HEK293 (cell line): Measurements from ENCODE around the gene CCNI.

Experiments
- CTCF ChIA-PET: fragments of 350-600 bp; formaldehyde crosslinking; extraction: SDS; loops from one replicate; lab custom pipeline; 2021; ENCODE audit warnings: antibody characterized with exemption; lab: Yijun Ruan, JAX
- POLR2A ChIA-PET: fragments of 300-600 bp; formaldehyde crosslinking; extraction: SDS; loops from one replicate; lab custom pipeline; 2020; ENCODE audit warnings: antibody characterized with exemption, inconsistent platforms; lab: Yijun Ruan, JAX
- H3K27ac ChIP-seq: fragments of 200-500 bp; sonication (Bioruptor generic); 2 replicates; pipeline ENCODE4 v1.5.1; 2014; ENCODE audit warnings: low read depth, low read length, control low read depth, inconsistent platforms; ENCODE audit errors: extremely low read depth
- H3K36me3 ChIP-seq, 2 experiments: fragments of 200-500 bp in 1 of 2; sonication (Bioruptor generic) in 1 of 2; 1 replicate in 1 of 2; 2 replicates in 1 of 2; pipeline ENCODE4 v1.5.1; 2014 to 2017; ENCODE audit warnings: inconsistent platforms in 2 of 2, low read length in 2 of 2; ENCODE audit not compliant: control insufficient read depth in 2 of 2, insufficient read depth in 1 of 2
- H3K4me1 ChIP-seq: fragments of 200-500 bp; sonication (Bioruptor generic); 2 replicates; pipeline ENCODE4 v1.5.1; 2014; ENCODE audit warnings: mild to moderate bottlenecking, low read length, inconsistent platforms; ENCODE audit not compliant: control insufficient read depth, insufficient read depth
- H3K4me3 ChIP-seq: 2 replicates; pipeline ENCODE4 v1.5.1; 2011; ENCODE audit warnings: low read depth, mild to moderate bottlenecking, control low read depth, low read length, moderate library complexity
- H3K9me3 ChIP-seq: fragments of 200-500 bp; sonication (Bioruptor generic); 2 replicates; pipeline ENCODE4 v1.5.1; 2014; ENCODE audit warnings: low read depth, low read length, inconsistent platforms; ENCODE audit not compliant: control insufficient read depth, insufficient read depth
- HOXC10 ChIP-seq: sonication (generic); formaldehyde crosslinking; IDR thresholded peaks from 2 replicates; pipeline ENCODE4 v1.8.1; 2023; ENCODE audit warnings: mild to moderate bottlenecking, missing genetic modification reagents
- KLF8 ChIP-seq: fragments of 450-650 bp; formaldehyde crosslinking; IDR thresholded peaks from 2 replicates; pipeline ENCODE4 v1.5.1; 2016; ENCODE audit warnings: missing biosample characterization, missing genetic modification characterization
- TCF7L2 ChIP-seq: IDR thresholded peaks from 2 replicates; pipeline ENCODE4 v1.6.1; 2011; ENCODE audit warnings: low read depth, mild to moderate bottlenecking, inconsistent platforms, low read length, moderate library complexity, borderline replicate concordance
- TSHZ1 ChIP-seq: fragments of 450-650 bp; formaldehyde crosslinking; IDR thresholded peaks from 2 replicates; pipeline ENCODE4 v1.5.1; 2016; ENCODE audit warnings: missing biosample characterization, missing genetic modification characterization, borderline replicate concordance
- ZBTB20 ChIP-seq: fragments of 450-650 bp; formaldehyde crosslinking; IDR thresholded peaks from 2 replicates; pipeline ENCODE4 v1.5.1; 2016; ENCODE audit warnings: missing biosample characterization, missing genetic modification characterization
- ZBTB21 ChIP-seq: fragments of 450-650 bp; formaldehyde crosslinking; IDR thresholded peaks from 2 replicates; pipeline ENCODE4 v1.5.1; 2017; ENCODE audit warnings: missing biosample characterization, missing genetic modification characterization
- ZNF2 ChIP-seq: fragments of 450-650 bp; formaldehyde crosslinking; IDR thresholded peaks from 2 replicates; pipeline ENCODE4 v1.5.1; 2016; ENCODE audit warnings: missing biosample characterization, missing genetic modification characterization
- ZNF366 ChIP-seq: fragments of 450-650 bp; formaldehyde crosslinking; conservative IDR thresholded peaks from 2 replicates; pipeline ENCODE4 v1.5.1; 2016; ENCODE audit warnings: missing biosample characterization, missing genetic modification characterization
- ZNF426 ChIP-seq: fragments of 450-650 bp; formaldehyde crosslinking; IDR thresholded peaks from 2 replicates; pipeline ENCODE4 v1.5.1; 2017; ENCODE audit warnings: missing biosample characterization, missing genetic modification characterization, mild to moderate bottlenecking, inconsistent platforms, moderate library complexity
- ZNF48 ChIP-seq: fragments of 450-650 bp; formaldehyde crosslinking; IDR thresholded peaks from 2 replicates; pipeline ENCODE4 v1.5.1; 2016; ENCODE audit warnings: missing biosample characterization, missing genetic modification characterization
- ZNF560 ChIP-seq: fragments of 450-650 bp; formaldehyde crosslinking; IDR thresholded peaks from 2 replicates; pipeline ENCODE4 v1.5.1; 2017; ENCODE audit warnings: missing biosample characterization, missing genetic modification characterization, borderline replicate concordance
- ZNF626 ChIP-seq: fragments of 450-650 bp; sonication (Bioruptor Pico); formaldehyde crosslinking; IDR thresholded peaks from 2 replicates; pipeline ENCODE4 v1.5.1; 2018; ENCODE audit warnings: missing biosample characterization, missing genetic modification characterization, inconsistent platforms
- ZNF645 ChIP-seq: fragments of 450-650 bp; formaldehyde crosslinking; IDR thresholded peaks from 2 replicates; pipeline ENCODE4; 2016; ENCODE audit warnings: missing biosample characterization, missing genetic modification characterization
- ZNF658 ChIP-seq: fragments of 450-650 bp; formaldehyde crosslinking; IDR thresholded peaks from 2 replicates; pipeline ENCODE4; 2016; ENCODE audit warnings: missing biosample characterization, missing genetic modification characterization
- ZNF701 ChIP-seq: fragments of 450-650 bp; formaldehyde crosslinking; IDR thresholded peaks from 2 replicates; pipeline ENCODE4 v1.5.1; 2016; ENCODE audit warnings: missing biosample characterization, missing genetic modification characterization
- ZNF768 ChIP-seq: fragments of 450-650 bp; formaldehyde crosslinking; IDR thresholded peaks from 2 replicates; pipeline ENCODE4 v1.5.1; 2018; ENCODE audit warnings: missing biosample characterization, mild to moderate bottlenecking, missing genetic modification characterization
- ZSCAN16 ChIP-seq: fragments of 450-650 bp; formaldehyde crosslinking; IDR thresholded peaks from 2 replicates; pipeline ENCODE4 v1.5.1; 2016; ENCODE audit warnings: missing biosample characterization, missing genetic modification characterization
- ZSCAN18 ChIP-seq: fragments of 450-650 bp; formaldehyde crosslinking; IDR thresholded peaks from 2 replicates; pipeline ENCODE4 v1.5.1; 2016; ENCODE audit warnings: missing biosample characterization, missing genetic modification characterization

CCNI gene

GRCh38 chr4:77044461-77045150 lies 31.2 kb downstream of the CCNI start (continued):
- TF ChIP-seq ZNF645 (tag by site-specific recombination): no peak
- no peak for TF ChIP-seq ZNF768 (tag by site-specific recombination)
- no peak for TF ChIP-seq HOXC10 (CRISPR knock-in tag)
- TF ChIP-seq ZNF2 (tag by site-specific recombination): peak; percentile 82
- no peak for TF ChIP-seq ZNF48 (tag by site-specific recombination)
- no peak for TF ChIP-seq ZNF658 (tag by site-specific recombination)
- no peak for TF ChIP-seq ZSCAN18 (tag by site-specific recombination)
- no peak for TF ChIP-seq KLF8

GRCh38 chr4:77043507-77044136 lies 32.2 kb downstream of the CCNI start:
- TF ChIP-seq ZBTB21 (tag by site-specific recombination): no peak
- Histone ChIP-seq H3K4me3 (no peak overlapping the region), H3K27ac (no peak overlapping the region), H3K9me3 (no peaks in the 10 kb centered on the region), H3K36me3 (peaks cover 0 to 34% of the 10 kb centered on the region in 2 experiments; a peak in 1 of 3 replicates), H3K4me1 (no peaks in the 10 kb centered on the region)
- ChIA-PET CTCF (interaction anchor here (0.6 to 1.3 kb wide), 6 partner anchors 12 to 522 kb away, joined by 3 to 4 read pairs (median 3); no protein-coding TSS in a partner anchor), POLR2A (no interaction called here)

- CTCF ChIA-PET: interaction anchor here (0.6 to 1.2 kb wide), 2 partner anchors 162 to 609 kb away, joined by 3 to 5 read pairs; no protein-coding TSS in a partner anchor
- Histone ChIP-seq H3K4me1 (no peaks in the 10 kb centered on the region), H3K36me3 (peaks cover 0 to 29% of the 10 kb centered on the region in 2 experiments; a peak in 2 of 3 replicates), H3K27ac (no peak overlapping the region), H3K4me3 (no peak overlapping the region), H3K9me3 (no peaks in the 10 kb centered on the region)
- POLR2A ChIA-PET: no interaction called here
- TF ChIP-seq ZNF366 (tag by site-specific recombination) (no peak), TSHZ1 (tag by site-specific recombination) (no peak), ZNF426 (tag by site-specific recombination) (no peak), ZNF626 (no peak), TCF7L2 (no peak), ZBTB20 (tag by site-specific recombination) (no peak), ZSCAN16 (tag by site-specific recombination) (no peak), ZNF701 (no peak), ZNF560 (no peak)
These were observed 34.7 kb downstream of the CCNI start for GRCh38 chr4:77040854-77041725.
